Stimulated activated CD4-positive, alpha-beta T cell treated with anti-CD3 and anti-CD28 coated beads, Interleukin-15, amount 100 ng/mL, for 1 hour (primary cell): ENCODE data around the gene ABHD6.
"Not testable (repeated sequence)": the region's sequence is repeated elsewhere in the genome, so short reads cannot be mapped to it uniquely, and the experiment has no call there.

Source experiments
- DNase-seq, 2 donors: peaks; one replicate each; pipeline ENCODE4 v3.0.0-alpha.2; 2020; ENCODE audit warnings: low read depth in 1 of 2, low spot score in 1 of 2

Gene ABHD6

GRCh38 chr3:58337190-58337589 is 99.6 kb downstream of the ABHD6 start:
- no peak for DNase-seq

- DNase-seq: not testable (repeated sequence)
These were observed 101.6 kb downstream of the ABHD6 start for GRCh38 chr3:58339146-58339545.

GRCh38 chr3:58340594-58341244 is 103.1 kb downstream of the ABHD6 start:
- DNase-seq: no peak

GRCh38 chr3:58341376-58341775 is 103.8 kb downstream of the ABHD6 start:
- no peak for DNase-seq

GRCh38 chr3:58342676-58343075 is 105.1 kb downstream of the ABHD6 start:
- no peak for DNase-seq
